Measurements from ENCODE around the gene LMBR1.

DNA sequence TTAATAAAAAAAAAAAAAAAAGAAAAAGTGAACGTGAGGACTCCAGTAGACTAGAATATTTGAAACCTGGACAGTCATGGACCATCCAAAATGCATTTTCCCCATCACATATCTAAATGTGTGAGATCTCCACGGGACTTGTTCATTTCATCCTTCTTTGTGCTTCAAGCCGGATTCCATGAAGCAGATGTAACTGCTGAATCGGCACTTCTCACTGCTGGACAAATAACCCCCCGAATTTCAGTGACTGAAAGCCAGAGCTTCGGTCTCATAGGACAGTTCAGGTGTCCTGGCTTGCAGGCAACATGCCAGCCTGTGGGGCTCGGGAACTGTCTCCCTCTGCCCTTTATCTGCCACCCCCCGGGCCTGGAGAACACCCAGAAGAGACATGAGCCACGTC is 219.1 kb downstream of the LMBR1 start:
- no peak for TF ChIP-seq EP300 (IDR thresholded peaks at IDR 0.05)
- TF ChIP-seq CTCF (IDR thresholded peaks at IDR 0.05), result no peak
- TF ChIP-seq POLR2A (IDR thresholded peaks at IDR 0.05; ENCODE audit: low read depth), result no peak
- no peak for TF ChIP-seq POLR2AphosphoS5 (IDR thresholded peaks at IDR 0.05)
